Right lobe of liver (tissue), 4 donors: ENCODE measurements around the gene COG8.

Experiments
- POLR2A ChIP-seq: fragments of 450-650 bp; IDR thresholded peaks from one replicate; pipeline ENCODE4 v1.6.1; 2017; ENCODE audit warnings: antibody characterized with exemption, mild to moderate bottlenecking
- TF ChIP-seq, protein P1 (sequence below), 4 donors: fragments of 200-600 bp in 3 of 4; fragments of 450-650 bp in 1 of 4; IDR thresholded peaks; one replicate each; pipeline versions ENCODE4 v1.5.1 to v1.8.0; 2016 to 2022; ENCODE audit warnings: antibody characterized with exemption in 4 of 4, mild to moderate bottlenecking in 2 of 4
- donor health status: DM: no; HTN: no; CAD: no.
- donor health status: DM: no; HTN: no; CAD: no.
- donor health status: DM: no; HTN: yes; CAD: no.

DNA sequence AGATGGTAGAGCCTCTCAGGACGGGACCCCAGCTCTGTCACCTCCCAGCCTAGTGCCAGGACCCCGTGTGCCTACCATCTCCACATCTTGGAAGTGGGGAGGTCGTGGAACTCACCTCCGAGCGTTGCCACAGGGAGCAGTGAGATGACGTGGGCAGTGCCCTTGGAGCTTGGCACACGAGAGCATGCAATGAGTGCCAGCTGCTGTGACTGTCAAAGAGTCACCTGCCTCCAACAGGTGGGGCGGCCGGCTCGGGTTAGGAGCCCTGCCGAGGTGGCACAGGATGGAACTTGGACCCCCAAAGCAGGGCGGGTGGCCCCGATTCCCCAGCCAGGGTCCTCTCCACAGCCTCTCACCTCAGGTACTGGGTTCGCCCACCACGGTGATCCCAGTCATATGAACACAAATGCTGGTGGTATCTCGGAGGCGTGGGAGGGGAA lies 22.7 kb downstream of the COG8 start:
- TF ChIP-seq POLR2A, result no peak
- TF ChIP-seq, protein P1, sequence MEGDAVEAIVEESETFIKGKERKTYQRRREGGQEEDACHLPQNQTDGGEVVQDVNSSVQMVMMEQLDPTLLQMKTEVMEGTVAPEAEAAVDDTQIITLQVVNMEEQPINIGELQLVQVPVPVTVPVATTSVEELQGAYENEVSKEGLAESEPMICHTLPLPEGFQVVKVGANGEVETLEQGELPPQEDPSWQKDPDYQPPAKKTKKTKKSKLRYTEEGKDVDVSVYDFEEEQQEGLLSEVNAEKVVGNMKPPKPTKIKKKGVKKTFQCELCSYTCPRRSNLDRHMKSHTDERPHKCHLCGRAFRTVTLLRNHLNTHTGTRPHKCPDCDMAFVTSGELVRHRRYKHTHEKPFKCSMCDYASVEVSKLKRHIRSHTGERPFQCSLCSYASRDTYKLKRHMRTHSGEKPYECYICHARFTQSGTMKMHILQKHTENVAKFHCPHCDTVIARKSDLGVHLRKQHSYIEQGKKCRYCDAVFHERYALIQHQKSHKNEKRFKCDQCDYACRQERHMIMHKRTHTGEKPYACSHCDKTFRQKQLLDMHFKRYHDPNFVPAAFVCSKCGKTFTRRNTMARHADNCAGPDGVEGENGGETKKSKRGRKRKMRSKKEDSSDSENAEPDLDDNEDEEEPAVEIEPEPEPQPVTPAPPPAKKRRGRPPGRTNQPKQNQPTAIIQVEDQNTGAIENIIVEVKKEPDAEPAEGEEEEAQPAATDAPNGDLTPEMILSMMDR (IDR thresholded peaks at IDR 0.05), result no peak
